Activated CD4-positive, alpha-beta T cell treated with anti-CD3 and anti-CD28 coated beads for 1 hour (primary cell): ENCODE results near the gene SRGN.
A peak's percentile ranks its signal among the peaks of the same experiment; 100 is the strongest.
"Not testable (repeated sequence)": the region's sequence is repeated elsewhere in the genome, so short reads cannot be mapped to it uniquely, and the experiment has no call there.

Experiments used
- DNase-seq: peaks from one replicate; pipeline ENCODE4 v3.0.0-alpha.2; 2020

SRGN gene

GRCh38 chr10:69091143-69091651, 3.3 kb downstream of the SRGN start:
- DNase-seq: no peak

GRCh38 chr10:69092959-69093850, 5.3 kb downstream of the SRGN start:
- DNase-seq: peak; percentile 60

- no peak for DNase-seq
These were observed 6.0 kb downstream of the SRGN start for GRCh38 chr10:69093933-69094332.

- DNase-seq: no peak
These were observed 8.1 kb downstream of the SRGN start for GRCh38 chr10:69096045-69096444.

GRCh38 chr10:69097729-69098128, 9.8 kb downstream of the SRGN start:
- no peak for DNase-seq

- no peak for DNase-seq
These were observed 12.4 kb downstream of the SRGN start for GRCh38 chr10:69100136-69100872.

GRCh38 chr10:69101451-69102095, 13.7 kb downstream of the SRGN start:
- no peak for DNase-seq

GRCh38 chr10:69102440-69102839, 14.5 kb downstream of the SRGN start:
- no peak for DNase-seq

- no peak for DNase-seq
These were observed 15.9 kb downstream of the SRGN start for GRCh38 chr10:69103784-69104183.

- DNase-seq: no peak
These were observed 17.3 kb downstream of the SRGN start for GRCh38 chr10:69104994-69105790.

- no peak for DNase-seq
These were observed 19.2 kb downstream of the SRGN start for GRCh38 chr10:69107176-69107490.

- no peak for DNase-seq
These were observed 19.8 kb downstream of the SRGN start for GRCh38 chr10:69107699-69108098.

GRCh38 chr10:69119896-69120295, 32.0 kb downstream of the SRGN start:
- DNase-seq: no peak

- no peak for DNase-seq
These were observed 35.4 kb downstream of the SRGN start for GRCh38 chr10:69123306-69123746.

- DNase-seq: peak; percentile 98
These were observed 36.1 kb downstream of the SRGN start, which contains the start of gene VPS26A for GRCh38 chr10:69123747-69124562. VPS26A (plus strand) TSS chr10:69124178; CDS start chr10:69124278, 100 bp downstream.

- peak; percentile 23 for DNase-seq
These were observed 36.8 kb downstream of the SRGN start for GRCh38 chr10:69124563-69125268.

- DNase-seq: no peak
These were observed 37.7 kb downstream of the SRGN start for GRCh38 chr10:69125554-69125953.

- no peak for DNase-seq
These were observed 42.3 kb downstream of the SRGN start for GRCh38 chr10:69130251-69130650.

- no peak for DNase-seq
These were observed 52.1 kb downstream of the SRGN start for GRCh38 chr10:69139961-69140360.

- no peak for DNase-seq
These were observed 53.4 kb downstream of the SRGN start for GRCh38 chr10:69141304-69141703.

GRCh38 chr10:69142074-69142473, 54.2 kb downstream of the SRGN start:
- not testable (repeated sequence) for DNase-seq
